K562 (cell line): Measurements from ENCODE around the gene SLC24A2. TPM values are rescaled to one million over a fixed set of nuclear protein-coding genes. Genes with fewer than 3 reads are reported as not detected.
A peak's percentile ranks its signal among the peaks of the same experiment; 100 is the strongest.

Source experiments
- ATAC-seq: fragments of 200-7000 bp; cut with Tn5 transposase; 3 replicates; pipeline ENCODE4 v1.9.1; 2020; ENCODE audit warnings: moderate library complexity
- BruUV-seq: library from RNA; stranded (reverse); fragments of 400-500 nt; replicated peaks from 2 replicates; lab custom pipeline; 2021; lab: Mats Ljungman, UMichigan
- CTCF ChIA-PET: fragments of 300-600 bp; formaldehyde crosslinking; extraction: SDS; loops from one replicate; lab custom pipeline; 2021; ENCODE audit warnings: low intra/inter-chr PET ratio; lab: Yijun Ruan, JAX
- POLR2A ChIA-PET: fragments of 300-600, 350-650 bp; sonication (Branson Sonifier 250); formaldehyde crosslinking; extraction: SDS; loops from one replicate; lab custom pipeline; 2021; ENCODE audit warnings: antibody characterized with exemption, inconsistent platforms; lab: Yijun Ruan, JAX
- DNase-seq, 4 experiments: peaks; one replicate each; pipeline versions ENCODE4 v3.0.0 to v3.0.0-alpha.2; 2011 to 2018; ENCODE audit warnings: low spot score in 3 of 4, mixed read lengths in 3 of 4; ENCODE audit errors: extremely low read depth in 1 of 4
- FAIRE-seq: peaks from 2 replicates; lab custom pipeline; 2011; peaks lifted over from hg19 to GRCh38; lab: Jason Lieb, UNC
- H2AFZ ChIP-seq: 2 replicates; pipeline ENCODE4 v1.6.0; 2011; ENCODE audit warnings: low read depth, low read length, control low read depth, inconsistent platforms
- H3K27ac ChIP-seq: fragments of 200-600 bp; 3 replicates; pipeline ENCODE4 v1.8.0; 2011; ENCODE audit warnings: low read depth, mild to moderate bottlenecking, control low read depth, inconsistent platforms, low read length, moderate library complexity, mixed read lengths; ENCODE audit errors: extremely low read depth
- H3K27me3 ChIP-seq, 2 experiments: fragments of 300-600 bp in 1 of 2; 2 replicates in 1 of 2; 3 replicates in 1 of 2; pipeline versions ENCODE4 v1.6.0 to v1.8.0; 2011; ENCODE audit warnings: inconsistent platforms in 2 of 2, low read length in 2 of 2, mild to moderate bottlenecking in 1 of 2, mixed read lengths in 1 of 2, moderate library complexity in 1 of 2; ENCODE audit not compliant: control insufficient read depth in 2 of 2, insufficient read depth in 2 of 2
- H3K36me3 ChIP-seq: fragments of 300-600 bp; 3 replicates; pipeline ENCODE4 v1.8.0; 2011; ENCODE audit warnings: mild to moderate bottlenecking, low read length, inconsistent platforms; ENCODE audit not compliant: control insufficient read depth, insufficient read depth
- H3K4me1 ChIP-seq, 2 experiments: fragments of 200-600 bp in 1 of 2; replicated peaks in 1 of 2; 2 replicates in 1 of 2; 3 replicates in 1 of 2; pipeline versions ENCODE4 v1.5.1 to v1.8.0; 2011; ENCODE audit warnings: inconsistent platforms in 2 of 2, low read length in 2 of 2, mild to moderate bottlenecking in 1 of 2, mixed read lengths in 1 of 2, moderate library complexity in 1 of 2; ENCODE audit not compliant: control insufficient read depth in 2 of 2, insufficient read depth in 2 of 2
- H3K4me2 ChIP-seq: 2 replicates; pipeline ENCODE4 v1.6.1; 2011; ENCODE audit warnings: low read length, control low read depth, inconsistent platforms, mixed read lengths; ENCODE audit not compliant: insufficient read depth
- H3K4me3 ChIP-seq: fragments of 200-600 bp; sonication (generic), shearing (Covaris generic); 2 replicates; pipeline ENCODE4 v1.5.1; 2016; ENCODE audit warnings: control low read depth, inconsistent platforms
- H3K79me2 ChIP-seq: fragments of 200-600 bp; 3 replicates; pipeline ENCODE4 v1.8.0; 2011; ENCODE audit warnings: low read length, inconsistent platforms; ENCODE audit not compliant: control insufficient read depth, insufficient read depth
- H3K9ac ChIP-seq, 2 experiments: 2 replicates each; pipeline versions ENCODE4 v1.6.0 to v1.6.1; 2011; ENCODE audit warnings: low read depth in 2 of 2, low read length in 2 of 2, control low read depth in 1 of 2, inconsistent platforms in 1 of 2, mild to moderate bottlenecking in 1 of 2, mixed read lengths in 1 of 2; ENCODE audit not compliant: insufficient read depth in 1 of 2
- H3K9me1 ChIP-seq: one replicate; pipeline ENCODE4 v1.6.0; 2011; ENCODE audit warnings: inconsistent platforms, mild to moderate bottlenecking, low read length, moderate library complexity; ENCODE audit not compliant: control insufficient read depth, insufficient read depth
- H3K9me3 ChIP-seq: replicated peaks from 2 replicates; pipeline ENCODE4 v1.5.1; 2011; ENCODE audit warnings: low read depth, low read length, inconsistent platforms; ENCODE audit not compliant: control insufficient read depth, insufficient read depth
- H4K20me1 ChIP-seq: replicated peaks from 2 replicates; pipeline ENCODE4 v1.6.1; 2011; ENCODE audit warnings: low read length, inconsistent platforms, mixed read lengths; ENCODE audit not compliant: control insufficient read depth, insufficient read depth
- ARNT ChIP-seq, 2 experiments: fragments of 450-650 bp; IDR thresholded peaks; 2 replicates each; pipeline ENCODE4 v1.6.1; 2016; ENCODE audit warnings: mild to moderate bottlenecking in 1 of 2
- DACH1 ChIP-seq: fragments of 450-650 bp; IDR thresholded peaks from 2 replicates; pipeline ENCODE4 v1.6.1; 2018; ENCODE audit not compliant: partially characterized antibody
- EHMT2 ChIP-seq: fragments of 450-650 bp; IDR thresholded peaks from 2 replicates; pipeline ENCODE4 v1.6.1; 2018; ENCODE audit warnings: antibody characterized with exemption
- MIER1 ChIP-seq: fragments of 450-650 bp; IDR thresholded peaks from 2 replicates; pipeline ENCODE4 v1.6.1; 2016; ENCODE audit warnings: antibody characterized with exemption, mild to moderate bottlenecking, low read depth
- REST ChIP-seq, 2 experiments: fragments of 450-650 bp; formaldehyde crosslinking in 1 of 2; IDR thresholded peaks; 2 replicates each; pipeline versions ENCODE4 v1.4.0 to v1.6.1; 2014 to 2020; ENCODE audit warnings: mild to moderate bottlenecking in 2 of 2, borderline replicate concordance in 1 of 2, low read depth in 1 of 2
- TARDBP ChIP-seq: fragments of 450-650 bp; IDR thresholded peaks from 2 replicates; pipeline ENCODE4 v1.6.1; 2016
- XRCC3 ChIP-seq: fragments of 450-650 bp; IDR thresholded peaks from 2 replicates; pipeline ENCODE4 v1.6.1; 2017; ENCODE audit warnings: mild to moderate bottlenecking, moderate library complexity
- ZBTB8A ChIP-seq: fragments of 450-650 bp; IDR thresholded peaks from 2 replicates; pipeline ENCODE4 v1.6.1; 2018; ENCODE audit warnings: mild to moderate bottlenecking, moderate library complexity; ENCODE audit not compliant: partially characterized antibody
- ZNF316 ChIP-seq: fragments of 450-650 bp; IDR thresholded peaks from 2 replicates; pipeline ENCODE4 v1.6.1; 2016
- WGBS: fragments of 100-300 bp; shearing (Covaris generic); methylation state at CpG from one replicate; pipeline ENCODE4 v1.1.6; 2016; ENCODE audit warnings: low coverage, mixed read lengths; ENCODE audit not compliant: insufficient coverage; ENCODE audit errors: missing lambda C conversion rate; 5-methylcytosine and 5-hydroxymethylcytosine counted together
- in situ Hi-C: fragments of 300-500 bp; cut with MboI; formaldehyde crosslinking; loops from 4 replicates; pipeline ENCODE4 v1.15.0; 2018; ENCODE audit warnings: inconsistent platforms, mixed read lengths
- intact Hi-C: fragments of 100-400 bp; cut with micrococcal nuclease; formaldehyde crosslinking; loops from 2 replicates; pipeline ENCODE4 v1.14.2; 2022
- polyA plus RNA-seq, 8 experiments: library from polyadenylated mRNA; depleted of rRNA in 4 of 8; stranded (reverse) in 5 of 8; unstranded in 3 of 8; fragments of >200 nt; fragmentation: Nextera tagmentation in 2 of 8; fragmentation: Illumina TruSeq in 1 of 8; extraction: Ambion mirVana in 2 of 8; extraction: Trizol in 1 of 8; gene quantifications; 2 replicates each; pipeline versions ENCODE4 v1.2.1 to v1.2.3, GENCODE V29; 2011 to 2014; ENCODE audit warnings: inconsistent platforms in 1 of 8, missing spikeins in 1 of 8
- total RNA-seq, 7 experiments: library from RNA; depleted of rRNA in 6 of 7; stranded (reverse); fragments of >200 nt in 6 of 7; fragmentation: Illumina TruSeq in 2 of 7; extraction: Trizol in 2 of 7; gene quantifications; 2 replicates each; pipeline versions ENCODE4 v1.2.1 to v1.2.3, GENCODE V29; 2011 to 2021; ENCODE audit warnings: low replicate concordance in 1 of 7
- TF ChIP-seq, protein P1 (sequence below): sonication (generic); formaldehyde crosslinking; IDR thresholded peaks from 2 replicates; pipeline ENCODE4 v1.8.0; 2022; ENCODE audit warnings: mild to moderate bottlenecking, missing genetic modification reagents, borderline replicate concordance

Gene SLC24A2
- total and polyA plus RNA-seq, 9 of the 15 experiments (the other 6 are each of a cell fraction or from before 2014, with no cell fraction given) = 0.04 to 0.40 (median 0.09) TPM

DNA sequence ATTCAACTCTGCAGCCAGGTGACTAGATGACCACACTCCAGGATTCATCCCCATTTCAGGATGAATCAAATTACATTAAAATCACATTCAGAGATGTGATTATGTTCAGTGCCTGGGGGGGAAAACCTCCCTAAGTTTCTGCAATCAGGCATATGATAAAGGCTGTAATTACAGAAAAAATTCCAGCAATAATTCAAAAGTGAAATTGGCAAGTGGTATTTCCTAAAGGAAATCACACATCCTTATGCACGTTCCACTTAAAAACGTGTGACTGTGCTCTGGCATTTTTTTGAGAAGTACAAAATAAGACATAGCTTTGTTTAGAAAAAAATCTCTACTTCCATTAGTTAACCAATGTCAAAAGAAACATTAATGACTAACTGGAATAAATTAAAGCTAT, 5.3 kb downstream of the SLC24A2 start (continued):
- no peak for TF ChIP-seq ARNT (IDR thresholded peaks at IDR 0.05)
- no peak for TF ChIP-seq DACH1
- TF ChIP-seq TARDBP = no peak
- no peak for TF ChIP-seq ZNF316

- BruUV-seq = no TSS peak
- POLR2A ChIA-PET = no interaction called here
- WGBS = 2% methylated on average over 3 of the region's 3 CpGs
Observed at GRCh38 chr9:19782005-19782404, 6.8 kb downstream of the SLC24A2 start.

More at GRCh38 chr9:19782005-19782404, 6.8 kb downstream of the SLC24A2 start:
- Histone ChIP-seq H3K4me1 (no peaks in the 10 kb centered on the region), H3K9me3 (no peaks in the 10 kb centered on the region), H3K4me2 (no peak overlapping the region), H3K9me1 (no peaks in the 10 kb centered on the region), H4K20me1 (no peaks in the 10 kb centered on the region), H3K79me2 (no peaks in the 10 kb centered on the region), H3K27me3 (no peaks in the 10 kb centered on the region), H3K9ac (no peak overlapping the region), H3K4me3 (no peak overlapping the region), H3K27ac (no peak overlapping the region), H2AFZ (no peak overlapping the region), H3K36me3 (no peaks in the 10 kb centered on the region)
- intact Hi-C loops = no loop called here
- TF ChIP-seq EHMT2 = peak; percentile 74; the same call in 1 of the 2 replicates
- TF ChIP-seq XRCC3 = no peak
- peak; percentile 65; the same call in 1 of the 2 replicates for TF ChIP-seq MIER1
- TF ChIP-seq, protein P1, sequence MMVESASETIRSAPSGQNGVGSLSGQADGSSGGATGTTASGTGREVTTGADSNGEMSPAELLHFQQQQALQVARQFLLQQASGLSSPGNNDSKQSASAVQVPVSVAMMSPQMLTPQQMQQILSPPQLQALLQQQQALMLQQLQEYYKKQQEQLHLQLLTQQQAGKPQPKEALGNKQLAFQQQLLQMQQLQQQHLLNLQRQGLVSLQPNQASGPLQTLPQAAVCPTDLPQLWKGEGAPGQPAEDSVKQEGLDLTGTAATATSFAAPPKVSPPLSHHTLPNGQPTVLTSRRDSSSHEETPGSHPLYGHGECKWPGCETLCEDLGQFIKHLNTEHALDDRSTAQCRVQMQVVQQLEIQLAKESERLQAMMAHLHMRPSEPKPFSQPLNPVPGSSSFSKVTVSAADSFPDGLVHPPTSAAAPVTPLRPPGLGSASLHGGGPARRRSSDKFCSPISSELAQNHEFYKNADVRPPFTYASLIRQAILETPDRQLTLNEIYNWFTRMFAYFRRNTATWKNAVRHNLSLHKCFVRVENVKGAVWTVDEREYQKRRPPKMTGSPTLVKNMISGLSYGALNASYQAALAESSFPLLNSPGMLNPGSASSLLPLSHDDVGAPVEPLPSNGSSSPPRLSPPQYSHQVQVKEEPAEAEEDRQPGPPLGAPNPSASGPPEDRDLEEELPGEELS (CRISPR knock-in tag) = no peak
- TF ChIP-seq REST (IDR thresholded peaks at IDR 0.05; ENCODE audit: borderline replicate concordance) = peak; percentile 93
- peak; percentile 90 for TF ChIP-seq REST (CRISPR knock-in tag; IDR thresholded peaks at IDR 0.05; ENCODE audit: low read depth)
- TF ChIP-seq ZBTB8A = no peak
- in situ Hi-C loops = no loop called here
- CTCF ChIA-PET = no interaction called here
- ATAC-seq = peak; percentile 54; the same call in 2 of the 3 replicates
- no peak for DNase-seq
- no peak for FAIRE-seq
